ENCODE measurements around the gene RBMY1B.
"Not testable (repeated sequence)": the region's sequence is repeated elsewhere in the genome, so short reads cannot be mapped to it uniquely, and the experiment has no call there.

RBMY1B gene

GRCh38 chrY:21511038-21511437 lies at the start of gene RBMY1B:
Gene RBMY1B (plus strand): TSS chrY:21511338. CDS start chrY:21513351, 2,013 bp downstream.
- DNase-seq: not testable (repeated sequence)

- not testable (repeated sequence) for DNase-seq
Measured at GRCh38 chrY:21462915-21463314, 48.2 kb upstream of the RBMY1B start.

- DNase-seq: no peak
Measured at GRCh38 chrY:21482967-21483366, 28.2 kb upstream of the RBMY1B start.

- DNase-seq: not testable (repeated sequence)
Measured at GRCh38 chrY:21534579-21534978, 23.4 kb downstream of the RBMY1B start, which contains the start of gene RBMY1A1. Gene RBMY1A1 (plus strand): TSS chrY:21534879. CDS start chrY:21536892, 2,013 bp downstream.

- DNase-seq: not testable (repeated sequence)
Measured at GRCh38 chrY:21559316-21559984, 48.3 kb downstream of the RBMY1B start.
